ENCODE measurements around the gene CPNE6. TPM values are rescaled to one million over a fixed set of nuclear protein-coding genes. Genes with fewer than 3 reads are reported as not detected.

Gene CPNE6
- total RNA-seq, 2 donors from 2014 or later, result not detected

GRCh38 chr14:24123424-24124417, 52.4 kb downstream of the CPNE6 start:
- TF ChIP-seq POLR2A (IDR thresholded peaks at IDR 0.05) (no peak), CTCF (IDR thresholded peaks at IDR 0.05) (no peak)
- no peak for DNase-seq
- 81% methylated on average over 7 to 9 of the region's 9 CpGs for WGBS, 2 donors
- intact Hi-C loops (cut with DNase I), result no loop called here
- Histone ChIP-seq H3K36me3 (replicated peaks in 1 of 2; ENCODE audit: insufficient read depth in 1 of 2, low read depth in 2 of 2) (peaks cover 24 to 37% of the 10 kb centered on the region in 2 donors), H3K9me3 (no peaks in the 10 kb centered on the region), H3K27ac (no peak overlapping the region), H3K4me1 (no peaks in the 10 kb centered on the region), H3K27me3 (no peaks in the 10 kb centered on the region), H3K4me3 (no peak overlapping the region)
- ATAC-seq, result no peak

- H3K4me1 ChIP-seq, result peaks cover 19% of the 10 kb centered on the region
- TF ChIP-seq POLR2A (IDR thresholded peaks at IDR 0.05) (no peak), CTCF (IDR thresholded peaks at IDR 0.05) (no peak)
- ATAC-seq (no peak), DNase-seq (no peak)
- intact Hi-C loops (cut with DNase I), result no loop called here
- no peak overlapping the region for H3K27ac ChIP-seq
- H3K9me3 ChIP-seq, result no peaks in the 10 kb centered on the region
- peaks cover 0 to 13% of the 10 kb centered on the region in 2 donors for H3K36me3 ChIP-seq (replicated peaks in 1 of 2; ENCODE audit: insufficient read depth in 1 of 2, low read depth in 2 of 2)
- H3K27me3 ChIP-seq, result no peaks in the 10 kb centered on the region
- no peak overlapping the region for H3K4me3 ChIP-seq
Observed at GRCh38 chr14:24126939-24127338, 55.6 kb downstream of the CPNE6 start.

GRCh38 chr14:24127673-24128072, 56.3 kb downstream of the CPNE6 start:
- TF ChIP-seq CTCF (IDR thresholded peaks at IDR 0.05) (no peak), POLR2A (IDR thresholded peaks at IDR 0.05) (no peak)
- DNase-seq, result no peak
- Histone ChIP-seq H3K4me1 (peaks cover 26% of the 10 kb centered on the region), H3K36me3 (replicated peaks in 1 of 2; ENCODE audit: insufficient read depth in 1 of 2, low read depth in 2 of 2) (peaks cover 0 to 11% of the 10 kb centered on the region in 2 donors), H3K27me3 (no peaks in the 10 kb centered on the region), H3K27ac (no peak overlapping the region), H3K9me3 (no peaks in the 10 kb centered on the region), H3K4me3 (no peak overlapping the region)
- 92 to 96% methylated on average over 2 of the region's 2 CpGs for WGBS, 2 donors
- intact Hi-C loops (cut with DNase I), result no loop called here
- no peak for ATAC-seq

Other genes starting within 250 kb of the CPNE6 start
- gene DHRS4, start 117.8 kb upstream of the CPNE6 start, total RNA-seq, result 10 to 100 TPM; 18.4 to 45.5 TPM
- 10 to 100 TPM; 10.6 to 16.5 TPM for gene DHRS4L2, start 82.6 kb upstream of the CPNE6 start, total RNA-seq
- under 1 TPM; 0.78 to 0.99 TPM for gene CARMIL3, start 19.6 kb upstream of the CPNE6 start, total RNA-seq
- 10 to 100 TPM; 20.4 to 29.8 TPM for gene PCK2, start 22.7 kb downstream of the CPNE6 start, total RNA-seq
- gene DCAF11, start 43.2 kb downstream of the CPNE6 start, total RNA-seq, result 100 to 1,000 TPM in 1 of 2 donors, 10 to 100 TPM in 1; 77.1 to 128 TPM
- gene NRL, start 43.4 kb downstream of the CPNE6 start, total RNA-seq, result 1 to 10 TPM; 2.1 to 2.6 TPM
- 10 to 100 TPM in 1 of 2 donors, 1 to 10 TPM in 1; 6.3 to 12.2 TPM for gene FITM1, start 59.1 kb downstream of the CPNE6 start, total RNA-seq
- gene PSME1, start 64.6 kb downstream of the CPNE6 start, total RNA-seq, result 10 to 100 TPM; 78.4 to 93.7 TPM
- 10 to 100 TPM in 1 of 2 donors, 1 to 10 TPM in 1; 9.9 to 21.1 TPM for gene EMC9, start 70.0 kb downstream of the CPNE6 start, total RNA-seq
- 10 to 100 TPM; 29.3 to 30.4 TPM for gene PSME2, start 75.0 kb downstream of the CPNE6 start, total RNA-seq
- 10 to 100 TPM; 38.1 to 83.1 TPM for gene RNF31, start 75.9 kb downstream of the CPNE6 start, total RNA-seq
- 10 to 100 TPM; 12.5 to 21.5 TPM for gene IRF9, start 89.7 kb downstream of the CPNE6 start, total RNA-seq
- 1 to 10 TPM; 7.8 to 8.9 TPM for gene REC8, start 100.5 kb downstream of the CPNE6 start, total RNA-seq
- gene IPO4, start 117.3 kb downstream of the CPNE6 start, total RNA-seq, result 10 to 100 TPM; 30.4 to 73.5 TPM
- 10 to 100 TPM; 57.9 to 59.7 TPM for gene TM9SF1, start 123.9 kb downstream of the CPNE6 start, total RNA-seq
- under 1 TPM in 1 of 2 donors, not detected in 1; 0.26 TPM for gene TSSK4, start 134.1 kb downstream of the CPNE6 start, total RNA-seq
- 10 to 100 TPM; 28.5 to 32.0 TPM for gene CHMP4A, start 141.9 kb downstream of the CPNE6 start, total RNA-seq
- 10 to 100 TPM in 1 of 2 donors, 1 to 10 TPM in 1; 2.0 to 18.9 TPM for gene MDP1, start 144.5 kb downstream of the CPNE6 start, total RNA-seq
- 10 to 100 TPM; 28.7 to 77.6 TPM for gene NEDD8, start 160.8 kb downstream of the CPNE6 start, total RNA-seq
- gene GMPR2, start 161.4 kb downstream of the CPNE6 start, total RNA-seq, result 10 to 100 TPM; 30.9 to 41.9 TPM
- 10 to 100 TPM; 28.3 to 35.3 TPM for gene TINF2, start 171.1 kb downstream of the CPNE6 start, total RNA-seq
- gene TGM1, start 191.6 kb downstream of the CPNE6 start, total RNA-seq, result 10 to 100 TPM in 1 of 2 donors, 1 to 10 TPM in 1; 2.9 to 13.8 TPM
- 10 to 100 TPM; 18.4 to 90.0 TPM for gene RABGGTA, start 200.0 kb downstream of the CPNE6 start, total RNA-seq
- 10 to 100 TPM; 18.8 to 31.4 TPM for gene DHRS1, start 228.2 kb downstream of the CPNE6 start, total RNA-seq
- 10 to 100 TPM; 10.6 to 12.2 TPM for gene NOP9, start 228.3 kb downstream of the CPNE6 start, total RNA-seq
- gene CIDEB, start 236.4 kb downstream of the CPNE6 start, total RNA-seq, result 10 to 100 TPM; 19.1 to 34.0 TPM
- gene LTB4R2, start 238.6 kb downstream of the CPNE6 start, total RNA-seq, result 10 to 100 TPM; 10.9 to 31.3 TPM
- 1 to 10 TPM; 3.6 to 9.1 TPM for gene LTB4R, start 239.9 kb downstream of the CPNE6 start, total RNA-seq